Renal cortex interstitium (tissue), 15 donors: ENCODE results near the gene ALLC. TPM values are rescaled to one million over a fixed set of nuclear protein-coding genes. Genes with fewer than 3 reads are reported as not detected.
"Not testable (repeated sequence)": the region's sequence is repeated elsewhere in the genome, so short reads cannot be mapped to it uniquely, and the experiment has no call there.

Experiments used
- DNase-seq, 11 donors: peaks; one replicate each; pipeline ENCODE4 v3.0.0-alpha.2; 2013; ENCODE audit warnings: low read depth in 9 of 11, low spot score in 4 of 11; ENCODE audit errors: extremely low read depth in 1 of 11
- long read RNA-seq, 16 experiments: transcript quantifications; one replicate each; lab custom pipeline, GENCODE V29; 2026
- polyA plus RNA-seq, 3 donors: library from polyadenylated mRNA; unstranded; fragments of 120-200 nt; gene quantifications; one replicate each; pipeline ENCODE4 v1.2.1, GENCODE V29; 2013; ENCODE audit not compliant: insufficient read length in 3 of 3

The ALLC gene
- not detected for polyA plus RNA-seq
- long read RNA-seq, donor 1 = 0 reads
- long read RNA-seq, donor 2 = 0 reads
- long read RNA-seq, donor 3 = 0 reads
- long read RNA-seq, donor 4 = 0 reads
- long read RNA-seq, donor 5 = 0 reads
- long read RNA-seq, donor 6 = 0 reads
- long read RNA-seq, donor 7 = 0 reads
- long read RNA-seq, donor 8 = 0 reads
- long read RNA-seq, donor 9 = 0 reads
- long read RNA-seq, donor 10 = 0 reads
- long read RNA-seq, donor 11 = 0 reads
- long read RNA-seq, donor 12 = 0 reads
- long read RNA-seq, donor 13 = 0 reads
- long read RNA-seq, donor 14 = 0 reads
- long read RNA-seq, donor 15 = 0 reads
- long read RNA-seq, donor 16 = 0 reads

- DNase-seq = no peak
Observed at GRCh38 chr2:3657881-3658280, at the start of gene ALLC. ALLC (plus strand) TSS chr2:3658200; CDS start chr2:3671158, 12,958 bp downstream.

GRCh38 chr2:3608373-3609278, 49.4 kb upstream of the ALLC start:
- DNase-seq = no peak

GRCh38 chr2:3609279-3609673, 48.7 kb upstream of the ALLC start:
- not testable (repeated sequence) for DNase-seq

DNA sequence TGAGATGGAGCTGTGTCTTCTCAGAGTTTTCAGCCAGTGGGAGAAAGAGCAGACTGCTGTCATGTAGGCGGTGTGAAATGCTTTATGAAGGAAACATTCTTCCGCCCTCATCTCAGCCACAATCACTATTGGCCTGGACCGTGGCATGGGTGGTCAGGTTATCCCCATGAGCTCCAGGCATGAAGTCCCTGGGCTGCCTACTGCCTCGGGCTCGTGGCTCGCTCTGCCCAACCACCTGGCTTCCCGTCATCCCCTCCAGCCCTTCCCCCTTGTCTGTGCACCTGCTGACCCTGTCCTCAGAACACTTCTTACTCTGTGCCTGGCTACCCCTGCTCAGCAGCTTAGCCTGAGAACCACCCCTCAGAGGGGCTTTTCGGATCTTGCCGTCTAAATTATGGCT, 47.6 kb upstream of the ALLC start:
- DNase-seq = no peak

DNA sequence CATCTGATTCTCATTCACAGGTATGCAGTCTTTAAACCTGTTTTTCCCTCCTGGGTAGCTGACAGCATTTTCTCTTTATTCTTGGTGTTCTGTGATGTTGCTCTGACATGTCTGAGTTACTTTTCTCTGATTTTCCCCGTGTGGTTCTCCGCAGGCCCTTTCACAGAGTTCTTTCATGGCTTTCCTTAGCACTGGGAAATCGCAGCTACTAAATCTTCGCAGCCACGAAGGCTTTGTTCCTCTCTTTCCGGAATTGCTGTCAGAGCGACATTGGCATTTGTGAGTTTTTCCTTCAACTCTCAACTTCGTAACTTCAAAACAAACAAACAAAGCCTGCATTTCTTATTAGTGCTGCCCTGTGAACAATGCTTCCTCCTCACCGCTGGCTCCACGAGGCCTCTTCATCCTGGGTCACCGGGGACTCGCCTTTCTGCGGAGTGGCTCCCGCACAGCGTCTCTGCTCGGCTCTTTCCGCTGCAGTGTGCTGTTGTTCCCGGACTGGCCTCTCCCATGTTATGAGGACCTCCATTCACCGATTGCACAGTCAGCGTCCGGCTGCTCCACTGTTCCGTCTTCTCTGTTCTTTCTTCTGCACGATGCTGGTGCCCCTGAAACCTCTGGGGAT, 47.0 kb upstream of the ALLC start:
- no peak for DNase-seq

DNA sequence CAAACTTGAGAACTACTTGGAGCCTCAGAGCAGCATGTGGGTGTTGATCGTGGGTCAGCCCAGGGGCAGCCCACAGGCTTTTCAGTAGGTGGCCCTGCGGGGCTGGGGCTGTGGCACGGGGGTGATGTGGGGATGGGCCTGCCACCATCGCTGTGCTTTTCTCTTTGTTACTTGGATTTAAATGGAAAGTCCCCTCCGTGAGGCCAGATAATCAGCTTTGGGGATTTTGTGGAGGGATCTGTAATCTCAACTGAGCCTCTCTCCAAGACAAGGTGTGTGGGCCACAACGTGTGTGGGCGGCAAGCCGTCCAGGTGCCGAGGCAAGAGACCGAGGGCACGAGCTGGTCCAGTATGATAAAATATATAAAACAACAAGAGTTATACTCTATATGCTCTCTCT, 46.4 kb upstream of the ALLC start:
- no peak for DNase-seq

- no peak for DNase-seq
Observed at GRCh38 chr2:3612639-3613523, 45.1 kb upstream of the ALLC start.

DNA sequence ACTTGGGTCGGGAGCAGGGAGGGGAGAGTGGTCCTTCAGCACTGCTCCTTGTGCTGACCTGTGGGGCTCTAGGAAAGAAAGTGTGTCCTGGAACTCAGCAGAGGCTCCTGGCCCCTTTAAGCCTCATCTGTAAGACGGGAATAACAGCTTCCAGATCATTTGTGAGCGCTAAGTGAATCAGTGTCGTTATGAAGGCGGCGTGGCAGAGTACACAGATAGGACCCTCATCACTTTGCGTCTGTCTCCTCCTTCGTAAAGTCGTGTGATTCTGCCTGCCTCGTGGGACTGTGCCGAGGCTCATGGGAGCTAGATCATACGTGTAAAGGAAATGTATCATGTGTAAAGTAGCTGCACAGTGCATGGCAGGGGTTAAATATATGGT, 44.5 kb upstream of the ALLC start:
- no peak for DNase-seq

DNA sequence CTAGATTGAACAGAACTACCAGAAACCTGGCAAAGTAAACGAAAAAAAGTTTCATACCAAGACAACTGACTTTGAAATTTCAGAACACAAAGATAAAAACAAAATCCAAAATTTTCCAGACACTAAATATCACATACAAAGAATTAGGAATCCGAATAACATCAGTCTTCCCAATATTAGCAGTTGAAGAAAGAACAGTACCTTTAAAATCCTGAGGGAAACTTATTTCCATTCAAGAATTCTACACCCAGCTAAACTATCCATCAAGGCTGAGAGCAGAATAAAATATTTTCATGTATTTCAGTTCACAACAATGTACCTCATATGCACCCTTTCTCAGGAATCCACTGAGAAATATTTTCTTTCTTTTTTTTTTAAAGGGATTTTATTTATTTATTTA, 43.3 kb upstream of the ALLC start:
- DNase-seq = not testable (repeated sequence)

DNA sequence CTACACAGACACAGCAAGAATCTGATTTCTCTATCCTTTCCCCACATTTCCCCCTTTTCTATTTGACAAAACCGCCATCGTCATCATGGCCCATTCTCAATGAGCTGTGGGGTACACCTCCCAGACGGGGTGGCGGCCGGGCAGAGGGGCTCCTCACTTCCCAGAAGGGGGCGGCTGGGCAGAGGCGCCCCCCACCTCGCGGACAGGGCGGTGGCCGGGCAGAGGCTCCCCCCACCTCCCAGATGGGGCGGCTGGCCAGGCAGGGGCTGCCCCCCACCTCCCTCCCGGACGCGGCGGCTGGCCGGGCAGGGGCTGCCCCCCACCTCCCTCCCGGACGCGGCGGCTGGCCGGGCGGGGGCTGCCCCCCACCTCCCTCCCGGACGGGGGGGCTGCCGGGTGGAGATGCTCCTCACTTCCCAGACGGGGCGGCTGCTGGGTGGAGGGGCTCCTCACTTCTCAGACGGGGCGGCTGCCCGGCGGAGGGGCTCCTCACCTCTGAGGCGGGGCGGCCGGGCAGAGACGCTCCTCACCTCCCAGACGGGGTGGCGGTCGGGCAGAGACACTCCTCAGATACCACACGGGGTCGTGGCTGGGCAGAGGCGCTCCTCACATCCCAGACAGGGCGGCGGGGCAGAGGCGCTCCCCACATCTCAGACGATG, 42.3 kb upstream of the ALLC start:
- DNase-seq = not testable (repeated sequence)

- not testable (repeated sequence) for DNase-seq
Observed at GRCh38 chr2:3616435-3617197, 41.4 kb upstream of the ALLC start.

DNA sequence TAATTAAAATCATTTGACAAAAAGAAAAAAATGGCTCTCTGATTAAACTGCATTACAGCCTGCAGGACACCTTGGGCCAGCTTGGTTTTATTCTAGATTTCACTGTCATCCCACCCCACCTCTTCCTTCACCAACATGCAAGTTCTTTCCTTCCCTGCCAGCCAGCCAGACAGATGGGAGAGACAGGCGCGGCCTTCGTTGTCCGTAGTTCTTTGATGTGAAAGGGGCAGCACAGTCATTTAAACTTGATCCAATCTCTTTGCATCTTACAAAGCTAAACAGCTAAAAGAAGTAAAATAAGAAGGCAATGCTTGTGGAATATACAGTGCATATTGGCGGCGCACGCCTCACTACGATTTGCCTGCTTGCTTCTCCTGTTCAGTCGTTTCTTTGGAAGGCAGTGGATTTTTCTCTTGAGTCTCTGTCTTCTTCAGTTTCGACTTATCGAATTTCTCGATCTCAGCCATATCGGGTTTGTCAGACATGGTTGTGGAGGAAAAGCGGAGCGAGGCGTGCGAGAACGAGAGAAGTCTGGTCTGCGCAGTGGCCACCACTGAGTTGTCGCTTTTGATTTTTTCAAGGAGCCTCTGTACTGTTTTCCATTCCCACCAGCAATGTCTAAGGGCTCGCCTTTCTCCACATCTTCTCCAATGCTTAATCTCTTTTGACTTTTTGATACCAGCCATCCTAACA, 40.7 kb upstream of the ALLC start:
- DNase-seq = no peak

DNA sequence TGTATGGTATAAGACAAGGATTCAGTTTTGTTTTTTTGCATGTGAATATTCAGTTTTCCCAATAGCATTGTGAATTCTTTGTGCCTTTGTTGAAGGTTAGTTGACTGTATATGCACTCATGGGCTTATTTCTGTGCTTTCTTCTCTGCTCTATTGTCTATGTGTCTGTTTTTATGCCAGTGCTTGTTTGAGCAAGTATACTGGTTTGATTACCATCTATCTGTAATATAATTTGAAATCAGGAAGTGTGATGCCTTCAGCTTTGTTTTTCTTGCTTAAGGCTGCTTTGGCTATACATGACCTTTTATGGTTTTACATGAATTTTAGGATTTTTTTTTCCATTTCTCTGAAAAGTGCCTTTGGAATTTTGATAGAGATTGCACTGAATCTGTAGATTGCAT, 39.6 kb upstream of the ALLC start:
- no peak for DNase-seq

DNA sequence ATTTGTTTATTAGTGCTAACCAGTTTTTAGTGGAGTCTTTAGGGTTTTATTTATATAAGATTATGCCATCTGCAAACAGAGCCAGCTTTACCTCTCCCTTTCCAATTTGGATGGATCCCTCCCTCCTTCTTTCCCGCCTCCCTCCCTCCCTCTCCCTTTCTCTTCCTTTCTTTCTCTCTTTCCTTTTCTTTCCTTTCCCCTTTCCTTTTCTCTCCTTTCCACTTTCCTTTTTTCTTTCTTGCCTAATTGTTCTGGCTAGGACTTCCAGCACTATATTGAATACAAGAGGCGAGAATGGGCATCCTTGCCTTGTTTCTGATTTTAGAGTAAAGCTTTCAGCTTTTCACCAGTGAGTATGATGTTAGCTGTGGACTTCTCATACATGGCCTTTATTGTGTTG, 39.0 kb upstream of the ALLC start:
- DNase-seq = no peak

GRCh38 chr2:3619661-3620060, 38.3 kb upstream of the ALLC start:
- DNase-seq = not testable (repeated sequence)

GRCh38 chr2:3620834-3621233, 37.2 kb upstream of the ALLC start:
- no peak for DNase-seq

- DNase-seq = no peak
Observed at GRCh38 chr2:3622967-3623366, 35.0 kb upstream of the ALLC start.
